HG03175 (cell line): Measurements from ENCODE around the gene SMPD4.
"Not testable (repeated sequence)": the region's sequence is repeated elsewhere in the genome, so short reads cannot be mapped to it uniquely, and the experiment has no call there.

Source experiments
- ATAC-seq: cut with Tn5 transposase; IDR thresholded peaks from one replicate; pipeline ENCODE4 v1.9.1; 2021; ENCODE audit warnings: mild to moderate bottlenecking, moderate library complexity; ENCODE audit not compliant: unreplicated experiment

SMPD4 gene

DNA sequence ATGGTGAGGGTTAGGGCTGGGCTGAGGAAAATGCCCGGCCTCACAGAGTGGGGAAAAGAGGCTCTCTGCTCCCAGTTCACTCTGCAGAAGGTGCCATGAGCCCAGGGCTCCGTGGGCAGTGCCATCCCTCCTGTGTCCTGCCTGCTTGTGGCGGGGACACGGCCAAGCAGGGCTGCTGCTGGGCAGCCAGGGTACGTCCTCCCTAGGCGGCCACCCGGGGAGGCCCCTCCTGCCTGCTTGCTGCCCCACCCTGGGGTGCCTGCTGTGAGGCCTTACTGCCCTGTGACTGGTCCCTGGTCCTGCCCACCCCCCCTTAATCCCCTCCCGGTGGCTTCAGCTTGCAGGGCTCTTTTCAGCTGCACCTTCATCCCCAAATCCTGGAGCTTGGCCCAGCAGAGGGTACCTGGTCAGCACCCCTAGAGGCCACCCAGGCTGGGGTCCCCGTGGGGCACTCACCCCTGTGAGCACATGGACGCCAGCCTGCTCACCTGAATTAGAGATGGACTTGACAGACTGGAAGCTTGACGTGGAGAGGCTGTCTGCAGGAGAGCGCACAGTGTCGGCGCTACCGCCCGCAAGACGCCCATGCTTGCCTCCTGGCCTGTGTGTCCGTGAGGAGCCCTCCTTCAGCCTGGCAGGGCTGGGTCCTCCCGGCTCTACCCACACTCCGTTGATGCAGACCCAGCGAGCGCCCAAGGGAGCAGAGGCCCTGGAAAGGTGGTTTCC, 39.6 kb downstream of the SMPD4 start:
- not testable (repeated sequence) for ATAC-seq

GRCh38 chr2:130141002-130141401, 40.4 kb downstream of the SMPD4 start:
- not testable (repeated sequence) for ATAC-seq

GRCh38 chr2:130140516-130140915, 40.9 kb downstream of the SMPD4 start:
- ATAC-seq, result not testable (repeated sequence)

DNA sequence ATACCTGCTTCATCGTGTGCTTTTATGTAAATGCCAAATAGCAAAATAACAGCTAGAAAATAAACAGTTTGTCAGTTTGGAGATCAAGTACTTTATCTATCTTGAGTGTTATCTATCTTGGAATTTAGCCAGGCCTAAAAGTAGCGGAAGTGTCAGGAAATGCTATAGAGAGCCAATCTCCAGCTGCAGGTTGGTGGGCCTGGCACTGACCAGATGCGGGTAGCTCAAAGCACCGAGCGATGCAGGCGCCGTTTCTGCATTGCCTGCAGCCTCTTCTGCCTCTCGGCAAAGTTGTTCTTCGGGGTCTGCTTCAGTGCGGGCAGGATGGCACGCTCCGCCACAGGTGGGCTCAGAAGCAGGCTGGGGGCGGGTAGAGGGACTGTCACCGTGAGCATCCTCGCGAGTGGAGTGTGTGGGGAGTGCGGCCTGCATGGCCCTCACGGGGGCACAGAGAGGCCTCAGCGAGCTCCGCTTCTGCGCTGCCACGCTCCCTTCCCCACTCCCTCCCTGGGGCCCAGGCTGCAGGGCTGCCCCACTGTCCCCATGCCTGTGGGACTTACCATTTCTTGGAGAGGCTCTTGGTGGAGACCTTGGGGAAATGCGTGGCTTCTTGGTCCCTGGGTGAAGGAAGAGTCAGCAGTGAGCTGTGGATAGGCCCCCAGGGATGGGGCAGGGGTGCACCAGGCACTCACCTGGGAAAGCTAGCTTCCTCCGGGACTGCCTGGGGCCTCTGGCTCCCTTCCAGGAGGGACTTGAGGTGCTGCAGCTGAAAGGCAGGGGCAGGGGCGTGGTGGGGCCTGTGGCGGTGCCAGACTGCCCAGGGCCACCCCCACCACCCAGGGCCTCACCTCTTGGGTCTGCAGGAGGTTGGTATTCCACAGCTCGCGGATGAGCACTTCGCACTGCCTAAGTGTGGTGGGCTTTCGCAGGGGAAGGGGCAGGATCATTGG, 41.8 kb downstream of the SMPD4 start:
- ATAC-seq, result not testable (repeated sequence)

- ATAC-seq, result not testable (repeated sequence)
Measured at GRCh38 chr2:130138841-130139251, 42.6 kb downstream of the SMPD4 start.

DNA sequence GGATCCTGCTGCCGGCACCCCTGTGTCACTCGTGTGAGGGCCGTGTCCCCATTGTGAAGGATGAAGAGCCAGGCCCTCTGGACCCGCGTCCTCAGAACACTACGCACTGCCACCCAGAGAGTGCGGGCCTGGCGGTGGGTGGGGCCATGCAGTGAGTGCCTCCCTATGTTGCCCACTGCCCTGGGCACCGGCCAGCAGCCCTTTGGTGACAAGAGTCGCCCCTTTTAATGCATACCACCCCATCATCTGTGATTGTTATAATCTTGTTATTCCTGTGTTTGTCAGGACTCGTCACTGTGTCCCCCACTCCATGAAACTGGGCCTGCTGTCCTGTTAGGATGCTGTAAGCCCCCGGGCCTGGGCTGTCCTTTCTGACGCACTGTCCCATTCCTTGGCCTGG, 43.1 kb downstream of the SMPD4 start:
- not testable (repeated sequence) for ATAC-seq

DNA sequence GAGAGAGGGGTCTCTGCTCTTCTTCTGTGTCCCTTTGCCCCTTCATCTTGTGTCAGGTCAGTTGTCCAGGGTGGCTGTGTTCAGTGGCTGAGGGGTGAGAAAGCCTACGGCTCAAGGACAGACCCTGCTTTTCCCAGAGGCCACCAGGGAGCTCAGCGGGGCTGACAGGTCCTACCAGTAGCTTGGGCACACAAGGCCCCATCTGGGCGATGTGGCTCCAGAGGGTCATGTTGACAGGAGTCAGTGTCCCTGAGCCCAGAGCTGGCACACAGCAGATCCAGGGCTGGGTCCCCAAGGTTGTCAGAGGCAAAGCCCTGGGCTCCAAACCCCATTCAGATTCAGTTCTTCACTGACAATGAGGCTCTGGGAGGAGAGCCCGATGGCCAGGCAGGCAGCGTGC, 44.3 kb downstream of the SMPD4 start:
- ATAC-seq, result not testable (repeated sequence)

DNA sequence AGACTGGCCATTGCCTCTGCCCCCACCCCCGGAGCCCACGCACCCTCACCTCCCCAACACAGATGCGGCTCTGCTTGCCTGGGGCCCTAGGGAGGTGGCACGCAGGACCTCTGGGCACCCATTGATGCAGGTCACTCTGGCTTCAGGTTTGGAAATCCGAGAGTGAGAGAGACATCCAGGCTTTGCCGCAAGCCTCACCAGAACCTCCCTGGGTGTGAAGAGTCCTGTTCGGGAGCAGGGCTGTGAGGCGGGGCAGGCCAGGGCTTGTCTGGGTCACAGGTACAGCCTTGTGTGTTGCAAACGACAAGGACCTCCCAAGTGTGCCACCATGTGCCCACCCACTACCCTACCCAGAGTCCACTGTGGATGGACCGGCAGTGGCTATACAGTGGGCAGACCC, 44.9 kb downstream of the SMPD4 start:
- not testable (repeated sequence) for ATAC-seq

DNA sequence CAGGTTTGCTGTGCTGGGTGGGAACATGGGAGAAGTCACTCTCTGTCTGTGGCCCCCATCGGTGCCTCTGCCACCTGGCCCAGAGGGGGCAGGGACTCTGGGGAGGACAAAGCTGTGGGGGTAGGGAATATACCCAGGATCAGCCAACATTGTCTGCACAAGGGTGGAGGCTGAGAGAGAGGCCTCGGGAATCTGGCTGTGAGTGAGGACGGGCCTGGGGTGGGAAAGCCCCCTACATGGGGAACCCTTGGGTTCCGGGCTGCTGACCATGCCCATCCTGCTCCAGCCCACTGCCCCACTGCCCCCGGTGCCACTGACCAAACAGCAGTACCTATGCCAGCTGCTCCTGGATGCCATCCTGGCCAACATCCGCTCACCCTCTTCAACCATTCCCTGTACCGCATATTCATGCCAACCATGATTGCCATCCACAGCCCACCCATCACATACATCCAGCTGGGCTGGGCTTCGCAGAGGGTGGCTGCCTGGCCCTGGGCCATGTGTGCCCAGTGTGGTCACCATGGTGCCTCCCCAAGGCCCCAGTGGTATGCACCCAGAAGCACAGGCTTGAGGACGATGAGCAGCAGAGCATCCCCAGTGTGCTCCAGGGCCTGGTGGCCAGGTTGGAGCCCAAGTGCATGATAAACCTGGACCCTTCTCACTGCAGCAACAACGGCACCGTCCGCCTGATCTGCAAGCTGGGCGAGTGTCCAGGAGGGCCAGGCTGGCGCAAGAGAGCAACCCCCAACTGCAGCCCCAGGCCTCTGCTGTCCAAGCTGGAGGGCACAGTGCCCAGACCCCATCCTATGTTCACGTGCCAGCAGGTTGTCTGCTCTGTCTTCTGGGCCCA, 45.5 kb downstream of the SMPD4 start:
- no peak for ATAC-seq

GRCh38 chr2:130129120-130129829, 52.1 kb downstream of the SMPD4 start, which contains the start of gene POTEF:
Gene POTEF (minus strand): TSS chr2:130129222. CDS start chr2:130120515, 8,707 bp downstream.
- not testable (repeated sequence) for ATAC-seq

- ATAC-seq, result not testable (repeated sequence)
Measured at GRCh38 chr2:130128464-130128863, 52.9 kb downstream of the SMPD4 start.

GRCh38 chr2:130127726-130128125, 53.7 kb downstream of the SMPD4 start:
- not testable (repeated sequence) for ATAC-seq

GRCh38 chr2:130120924-130121323, 60.5 kb downstream of the SMPD4 start:
- ATAC-seq, result not testable (repeated sequence)

GRCh38 chr2:130102597-130103363, 78.6 kb downstream of the SMPD4 start:
- not testable (repeated sequence) for ATAC-seq
